Mucosa of gallbladder (tissue), 1 donor: Measurements from ENCODE around the gene CBR4. TPM values are rescaled to one million over a fixed set of nuclear protein-coding genes. Genes with fewer than 3 reads are reported as not detected.
"Not testable (repeated sequence)": the region's sequence is repeated elsewhere in the genome, so short reads cannot be mapped to it uniquely, and the experiment has no call there.

Experiments used
- DNase-seq: peaks from one replicate; pipeline ENCODE4 v3.0.0-alpha.2; 2020; ENCODE audit warnings: low spot score
- total RNA-seq: library from RNA; stranded (reverse); gene quantifications from one replicate; pipeline ENCODE4 v1.2.1, GENCODE V29; 2021
- donor health status: DM: no; HTN: no; CAD: no.

Gene CBR4
- total RNA-seq, 1 donor from 2014 or later, result 25.2 TPM

DNA sequence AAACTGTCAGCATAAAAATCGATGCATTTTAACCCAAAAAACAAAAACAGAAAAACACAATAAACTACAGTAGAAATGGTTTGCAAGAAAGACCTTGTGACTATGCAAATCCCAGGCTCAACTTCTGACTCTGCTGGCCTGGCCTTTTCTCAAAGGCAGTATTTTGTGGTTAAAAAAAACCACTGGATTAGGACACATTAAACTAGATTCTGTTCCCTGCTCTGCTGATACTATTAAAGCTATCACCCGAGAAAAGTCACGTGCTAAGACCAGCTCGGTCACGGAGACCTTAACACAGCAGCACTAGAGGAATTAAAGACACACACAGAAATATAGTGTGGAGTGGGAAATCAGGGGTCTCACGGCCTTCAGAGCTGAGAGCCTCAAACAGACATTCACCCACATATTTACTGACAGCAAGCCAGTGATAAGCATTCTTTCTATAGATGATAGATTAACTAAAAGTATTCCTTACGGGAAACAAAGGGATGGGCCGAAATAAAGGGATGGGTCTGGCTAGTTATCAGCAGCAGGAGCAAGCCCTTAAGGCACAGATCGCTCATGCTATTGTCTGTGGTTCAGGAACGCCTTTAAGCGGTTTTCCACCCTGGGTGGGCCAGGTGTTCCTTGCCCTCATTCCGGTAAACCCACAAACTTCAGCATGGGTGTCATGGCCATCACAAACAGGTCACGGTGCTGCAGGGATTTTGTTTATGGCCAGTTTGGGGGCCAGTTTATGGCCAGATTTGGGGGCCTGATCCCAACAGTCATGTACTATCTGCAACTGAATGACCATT lies 16.1 kb downstream of the CBR4 start:
- no peak for DNase-seq

DNA sequence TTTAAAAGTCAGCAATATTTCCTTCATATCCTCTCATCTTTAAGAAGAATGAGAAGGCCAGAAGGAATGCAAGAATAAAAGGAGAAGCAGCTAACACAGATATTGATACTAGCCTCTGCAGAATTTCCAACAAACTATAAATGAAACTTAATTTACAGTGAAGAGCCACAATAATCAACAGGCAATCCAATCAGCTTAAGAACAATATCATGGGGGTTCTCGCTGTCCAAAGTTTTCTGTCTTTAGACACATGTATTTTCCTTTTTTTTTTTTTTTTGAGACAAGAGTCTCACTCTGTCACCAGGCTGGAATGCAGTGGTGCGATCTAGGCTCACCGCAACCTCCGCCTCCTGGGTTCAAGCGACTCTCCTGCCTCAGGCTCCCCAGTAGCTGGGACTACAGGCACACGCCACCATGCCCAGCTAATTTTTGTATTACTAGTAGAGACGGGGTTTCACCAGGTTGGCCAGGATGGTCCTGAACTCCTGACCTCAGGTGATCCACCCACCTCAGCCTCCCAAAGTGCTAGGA lies 17.0 kb downstream of the CBR4 start:
- not testable (repeated sequence) for DNase-seq

DNA sequence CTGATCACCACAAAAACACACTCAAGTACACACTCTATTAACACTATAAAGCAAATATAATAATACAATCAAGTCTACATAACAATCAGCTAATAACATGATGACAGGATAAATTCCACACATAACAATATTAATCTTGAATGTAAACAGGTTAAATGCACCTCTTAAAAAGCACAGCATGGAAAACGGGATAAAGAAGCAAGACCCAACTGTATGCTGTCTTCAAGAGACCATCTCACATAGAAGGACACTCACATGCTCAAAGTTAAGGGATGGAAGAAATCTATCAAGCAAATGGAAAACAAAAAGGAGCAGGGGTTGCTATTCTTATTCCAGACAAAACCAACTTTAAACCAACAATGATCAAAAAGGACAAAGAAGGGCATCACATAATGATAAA lies 28.1 kb downstream of the CBR4 start:
- DNase-seq, result no peak

GRCh38 chr4:168981460-168981859 lies 28.6 kb downstream of the CBR4 start:
- no peak for DNase-seq

DNA sequence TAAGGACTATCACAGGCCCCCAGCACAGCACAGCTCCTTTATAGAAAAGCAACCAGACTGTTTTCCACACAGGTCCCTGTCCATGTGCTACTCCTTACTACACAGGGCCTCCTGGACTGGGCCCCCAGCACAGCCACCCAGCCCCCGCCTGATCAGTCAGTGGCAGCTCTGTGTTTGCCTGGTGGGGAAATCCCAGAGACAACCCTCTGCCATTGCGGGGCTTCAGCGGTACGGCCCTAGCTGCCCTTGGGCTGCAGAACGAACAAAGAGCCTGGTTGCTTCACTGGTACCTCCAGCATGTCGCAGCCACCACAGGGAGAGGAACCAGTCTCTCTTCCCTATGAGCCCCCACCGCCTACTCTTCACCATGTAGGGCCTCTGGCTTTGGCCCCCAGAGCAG lies 30.7 kb downstream of the CBR4 start:
- DNase-seq, result no peak

DNA sequence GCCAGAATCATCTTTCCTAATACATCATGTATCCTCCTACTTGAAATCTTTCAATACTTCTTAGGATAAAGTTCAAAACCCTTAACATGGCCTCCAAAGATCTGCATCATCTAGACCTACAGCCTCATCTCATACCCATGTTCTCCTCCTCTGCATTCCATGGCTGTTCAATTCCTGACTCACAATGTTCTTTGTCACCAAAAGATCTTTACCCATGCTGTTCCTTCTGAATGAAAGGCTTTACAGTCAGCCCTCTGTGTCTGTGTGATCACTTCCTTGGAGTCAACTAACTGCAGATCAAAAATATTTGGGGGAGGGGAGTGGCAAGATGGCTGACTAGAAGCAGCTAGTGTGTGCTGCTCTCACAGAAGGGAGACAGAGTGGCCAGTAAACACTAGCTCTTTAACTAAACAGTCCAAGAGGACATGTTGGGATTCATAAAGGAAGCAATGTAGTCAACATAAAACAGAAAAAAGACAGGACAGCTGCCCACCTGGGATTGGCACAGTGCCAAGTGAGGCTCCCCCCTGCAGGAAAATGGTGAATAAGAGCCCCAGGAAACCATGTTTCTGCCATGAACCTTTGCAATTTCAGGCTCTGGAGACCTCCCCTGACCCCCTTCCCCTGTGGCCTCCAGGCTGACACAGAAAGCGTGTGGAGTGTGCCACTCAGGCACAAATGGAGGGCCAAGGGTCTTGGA lies 31.9 kb downstream of the CBR4 start:
- DNase-seq, result no peak

DNA sequence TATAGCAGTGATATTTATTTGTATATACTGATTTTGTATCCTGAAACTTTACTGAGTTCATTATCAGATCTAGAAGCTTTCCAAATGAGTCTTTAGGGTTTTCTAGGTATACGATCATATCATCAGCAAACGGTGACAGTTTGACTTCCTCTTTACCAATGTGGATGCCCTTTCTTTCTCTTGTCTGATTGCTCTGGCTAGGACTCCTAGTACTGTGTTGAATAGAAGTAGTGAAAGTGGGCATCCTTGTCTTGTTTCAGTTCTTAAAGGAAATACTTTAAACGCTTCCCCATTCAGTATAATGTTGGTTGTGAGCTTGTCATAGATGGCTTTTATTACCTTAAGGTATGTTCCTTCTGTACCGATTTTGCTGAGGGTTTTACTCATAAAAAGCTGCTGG lies 37.5 kb downstream of the CBR4 start:
- no peak for DNase-seq

- DNase-seq, result no peak
Observed at GRCh38 chr4:168960716-168961115, 49.3 kb downstream of the CBR4 start.

GRCh38 chr4:168955674-168956073 lies 54.4 kb downstream of the CBR4 start:
- no peak for DNase-seq

DNA sequence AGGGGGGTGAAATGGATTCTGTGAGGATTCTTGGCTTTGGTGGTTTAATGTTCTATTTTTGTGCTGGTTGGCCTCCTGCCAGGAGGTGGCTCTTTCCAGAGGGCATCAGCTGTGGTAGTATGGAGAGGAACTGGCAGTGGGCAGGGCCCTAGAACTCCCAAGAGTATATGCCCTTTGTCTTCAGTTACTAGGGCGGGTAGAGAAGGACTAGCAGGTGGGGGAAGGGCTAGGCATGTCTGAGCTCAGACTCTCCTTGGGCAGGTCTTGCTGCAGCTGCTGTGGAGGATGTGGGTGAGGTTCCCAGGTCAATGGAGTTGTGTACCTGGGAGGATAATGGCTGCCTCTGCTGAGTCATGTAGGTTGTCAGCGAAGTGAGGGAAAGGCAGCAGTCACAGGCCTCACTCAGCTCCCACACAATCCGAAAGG lies 57.2 kb downstream of the CBR4 start:
- DNase-seq, result not testable (repeated sequence)

GRCh38 chr4:168945291-168945690 lies 64.8 kb downstream of the CBR4 start:
- no peak for DNase-seq

GRCh38 chr4:168942985-168943384 lies 67.1 kb downstream of the CBR4 start:
- DNase-seq, result no peak
